ENCODE data around the gene CYFIP2.

CYFIP2 gene

GRCh38 chr5:157371655-157372471 is 105.9 kb downstream of the CYFIP2 start:
- H3K4me3 ChIP-seq (replicated peaks; ENCODE audit: low read depth, low read length), result no peak overlapping the region
- TF ChIP-seq CTCF (IDR thresholded peaks at IDR 0.05; ENCODE audit: low read length, missing control alignments), result no peak
- DNase-seq (ENCODE audit: low read depth), result no peak

- TF ChIP-seq CTCF (IDR thresholded peaks at IDR 0.05; ENCODE audit: low read length, missing control alignments), result no peak
- no peak for DNase-seq (ENCODE audit: low read depth)
- H3K4me3 ChIP-seq (replicated peaks; ENCODE audit: low read depth, low read length), result no peak overlapping the region
Observed at GRCh38 chr5:157372472-157372822, 106.5 kb downstream of the CYFIP2 start.

GRCh38 chr5:157378509-157378908 is 112.6 kb downstream of the CYFIP2 start:
- DNase-seq (ENCODE audit: low read depth), result no peak
- TF ChIP-seq CTCF (IDR thresholded peaks at IDR 0.05; ENCODE audit: low read length, missing control alignments), result no peak
- H3K4me3 ChIP-seq (replicated peaks; ENCODE audit: low read depth, low read length), result no peak overlapping the region

GRCh38 chr5:157379983-157380382 is 114.1 kb downstream of the CYFIP2 start:
- H3K4me3 ChIP-seq (replicated peaks; ENCODE audit: low read depth, low read length), result no peak overlapping the region
- no peak for DNase-seq (ENCODE audit: low read depth)
- TF ChIP-seq CTCF (IDR thresholded peaks at IDR 0.05; ENCODE audit: low read length, missing control alignments), result no peak

- DNase-seq (ENCODE audit: low read depth), result no peak
- no peak overlapping the region for H3K4me3 ChIP-seq (replicated peaks; ENCODE audit: low read depth, low read length)
- TF ChIP-seq CTCF (IDR thresholded peaks at IDR 0.05; ENCODE audit: low read length, missing control alignments), result no peak
Observed at GRCh38 chr5:157381746-157382145, 115.8 kb downstream of the CYFIP2 start.

- no peak for DNase-seq (ENCODE audit: low read depth)
- TF ChIP-seq CTCF (IDR thresholded peaks at IDR 0.05; ENCODE audit: low read length, missing control alignments), result no peak
- H3K4me3 ChIP-seq (replicated peaks; ENCODE audit: low read depth, low read length), result no peak overlapping the region
Observed at GRCh38 chr5:157382996-157383800, 117.3 kb downstream of the CYFIP2 start.

All from fibroblast of pulmonary artery (primary cell).